ENCODE data around the gene TFEB. TPM values are rescaled to one million over a fixed set of nuclear protein-coding genes. Genes with fewer than 3 reads are reported as not detected.

TFEB gene
- total RNA-seq, 2 donors from 2014 or later, result 24.3 to 29.7 TPM

GRCh38 chr6:41638935-41639808 lies 96.2 kb downstream of the TFEB start:
- intact Hi-C loops (cut with DNase I, micrococcal nuclease), result no loop called here
- DNase-seq (peak in 1 of 2 donors; percentile 9), ATAC-seq (no peak)

GRCh38 chr6:41638002-41638934 lies 97.1 kb downstream of the TFEB start, which contains the start of gene MDFI:
MDFI (plus strand) TSS chr6:41638468; CDS start chr6:41638750, 282 bp downstream.
- DNase-seq (no peak), ATAC-seq (no peak)
- intact Hi-C loops (cut with DNase I, micrococcal nuclease), result no loop called here

GRCh38 chr6:41637194-41638001 lies 98.0 kb downstream of the TFEB start:
- ATAC-seq (peak; percentile 32), DNase-seq (no peak)
- intact Hi-C loops (cut with DNase I, micrococcal nuclease), result no loop called here

- DNase-seq (peak; percentile 58 to 66), ATAC-seq (peak; percentile 98)
Measured at GRCh38 chr6:41636833-41637193, 98.6 kb downstream of the TFEB start.

GRCh38 chr6:41635365-41635764 lies 100.0 kb downstream of the TFEB start:
- no peak for DNase-seq
- intact Hi-C loops (cut with DNase I, micrococcal nuclease), result no loop called here
- ATAC-seq, result no peak

More at GRCh38 chr6:41636833-41637193, 98.6 kb downstream of the TFEB start:
- intact Hi-C loops (cut with DNase I, micrococcal nuclease), result no loop called here

- intact Hi-C loops (cut with DNase I, micrococcal nuclease), result no loop called here
- DNase-seq (no peak), ATAC-seq (no peak)
Measured at GRCh38 chr6:41634657-41635056, 100.8 kb downstream of the TFEB start.

Other genes starting within 250 kb of the TFEB start
- gene FOXP4, start 189.2 kb downstream of the TFEB start, total RNA-seq, result 10 to 100 TPM; 38.6 to 39.4 TPM
- 1 to 10 TPM; 1.1 to 1.6 TPM for gene MDFI, start 97.1 kb downstream of the TFEB start, total RNA-seq
- not detected for gene PGC, start 11.8 kb upstream of the TFEB start, total RNA-seq
- 1 to 10 TPM; 3.3 to 4.4 TPM for gene FRS3, start 44.3 kb upstream of the TFEB start, total RNA-seq
- 1 to 10 TPM; 4.7 to 6.7 TPM for gene PRICKLE4, start 45.2 kb upstream of the TFEB start, total RNA-seq
- gene TOMM6, start 52.1 kb upstream of the TFEB start, total RNA-seq, result 10 to 100 TPM; 97.1 to 98.4 TPM
- gene USP49, start 159.8 kb upstream of the TFEB start, total RNA-seq, result 1 to 10 TPM; 2.1 to 2.9 TPM
- gene MED20, start 185.5 kb upstream of the TFEB start, total RNA-seq, result 10 to 100 TPM; 18.5 to 18.8 TPM
- gene BYSL, start 185.9 kb upstream of the TFEB start, total RNA-seq, result 10 to 100 TPM in 1 of 2 donors, 1 to 10 TPM in 1; 8.8 to 10.3 TPM
- 10 to 100 TPM; 64.0 to 68.4 TPM for gene CCND3, start 206.2 kb upstream of the TFEB start, total RNA-seq

Measured in left colon (tissue), 2 donors.